Putamen (tissue), 1 donor: ENCODE results near the gene F2R.
"Not testable (repeated sequence)": the region's sequence is repeated elsewhere in the genome, so short reads cannot be mapped to it uniquely, and the experiment has no call there.

ENCODE experiments used
- DNase-seq: peaks from one replicate; pipeline ENCODE4 v3.0.0-alpha.2; 2016; ENCODE audit warnings: low spot score

F2R gene

DNA sequence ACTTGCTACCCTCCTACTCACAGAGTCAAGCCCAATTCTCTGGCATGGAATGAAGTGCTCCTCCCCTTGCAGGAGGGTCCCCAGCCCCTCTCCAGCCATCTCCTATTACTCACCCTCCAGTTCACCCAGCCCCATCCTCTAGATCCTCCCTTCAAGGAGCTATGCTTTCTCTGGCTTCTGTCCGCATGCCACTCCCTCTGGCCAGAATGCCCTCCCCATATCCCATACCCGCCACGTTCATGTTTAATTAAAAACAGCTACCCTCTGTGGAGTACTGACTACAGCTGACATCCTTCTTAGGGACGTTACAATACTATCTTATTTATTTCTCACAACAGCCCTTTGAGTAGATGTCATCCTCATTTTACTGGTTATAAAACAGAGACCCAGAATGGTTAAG is 3.0 kb downstream of the F2R start:
- DNase-seq: no peak

DNA sequence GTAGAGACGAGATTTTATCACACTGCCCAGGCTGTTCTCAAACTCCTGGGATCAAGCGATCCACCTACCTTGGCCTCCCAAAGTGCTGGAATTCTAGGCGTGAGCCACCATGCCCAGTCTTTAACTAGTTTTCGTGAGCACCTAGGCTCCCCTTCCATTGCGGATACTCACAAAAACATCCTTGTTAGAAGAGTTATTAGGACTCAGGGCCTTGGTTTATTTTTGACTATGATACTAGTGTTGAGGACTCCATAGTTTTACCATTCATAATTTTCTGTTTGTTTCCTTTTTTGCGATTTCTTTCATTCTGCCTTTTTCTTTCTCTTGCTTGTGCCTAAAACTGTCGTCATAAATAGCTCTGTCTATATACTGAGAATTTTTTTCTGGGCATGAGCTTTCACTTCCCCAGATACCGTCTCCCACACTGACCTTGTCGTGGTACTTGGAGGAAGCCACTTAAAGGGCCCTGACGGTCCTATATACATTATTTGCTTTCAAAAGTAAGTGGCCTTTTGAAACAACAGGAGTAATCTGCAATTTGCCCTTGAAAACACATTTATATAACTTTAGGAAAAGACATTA is 5.2 kb downstream of the F2R start:
- DNase-seq: no peak

GRCh38 chr5:76723266-76723665 is 7.3 kb downstream of the F2R start:
- DNase-seq: no peak

DNA sequence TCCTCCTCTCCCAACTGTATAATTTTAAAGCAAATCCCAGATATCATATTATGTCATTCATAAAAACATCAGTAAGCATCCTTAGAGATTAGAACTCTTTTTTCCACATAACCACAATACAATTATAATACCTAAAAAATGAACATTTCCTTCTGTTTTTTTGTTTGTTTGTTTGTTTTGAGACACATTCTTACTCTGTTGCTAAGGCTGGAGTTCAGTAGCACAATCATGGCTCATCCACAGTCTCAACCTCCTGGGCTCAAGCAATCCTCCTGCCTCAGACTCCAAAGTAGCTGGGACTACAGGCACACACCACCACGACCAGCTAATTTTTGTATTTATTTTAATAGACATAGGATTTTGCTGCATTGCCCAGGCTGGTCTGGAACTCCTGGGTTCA is 8.0 kb downstream of the F2R start:
- no peak for DNase-seq

GRCh38 chr5:76724871-76725270 is 8.9 kb downstream of the F2R start:
- no peak for DNase-seq

GRCh38 chr5:76728965-76729364 is 13.0 kb downstream of the F2R start:
- no peak for DNase-seq

DNA sequence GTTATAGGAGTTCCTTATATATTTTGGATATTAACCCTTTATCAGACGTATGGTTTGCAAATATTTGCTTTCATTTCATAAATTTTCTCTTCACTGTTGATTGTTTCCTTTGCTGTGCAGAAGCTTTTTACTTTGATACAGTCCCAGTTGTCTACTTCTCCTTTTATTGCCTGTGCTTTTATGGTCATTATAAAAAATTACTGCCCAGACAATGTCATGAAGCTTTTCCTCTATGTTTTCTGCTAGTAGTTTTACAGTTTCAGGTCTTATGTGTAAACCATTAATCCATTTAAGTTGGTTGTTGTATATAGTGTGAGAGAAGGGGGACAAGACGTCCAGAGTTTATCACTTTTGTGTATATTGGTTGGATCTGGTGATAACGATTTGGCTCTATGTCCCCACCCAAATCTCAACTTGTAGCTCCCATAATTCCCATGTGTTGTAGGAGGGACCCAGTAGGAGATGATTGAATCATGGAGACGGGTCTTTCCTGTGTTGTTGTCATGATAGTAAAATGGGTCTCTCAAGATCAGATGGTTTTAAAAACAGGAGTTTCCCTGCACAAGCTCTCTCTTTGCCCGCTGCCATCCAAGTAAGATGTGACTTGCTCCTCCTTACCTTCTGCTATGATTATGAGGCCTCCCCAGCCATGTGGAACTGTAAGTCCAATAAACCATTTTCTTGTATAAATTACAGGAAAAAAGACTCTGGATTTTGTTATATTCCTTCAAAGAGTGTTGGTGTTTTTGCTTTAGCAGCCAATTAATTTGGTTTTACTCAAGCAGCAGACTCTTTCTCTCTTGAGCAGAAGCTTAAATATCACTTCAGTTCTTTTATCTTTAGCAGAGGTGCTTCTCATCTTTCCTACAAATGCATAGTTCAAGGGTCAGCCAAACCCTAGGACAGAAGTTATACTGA is 13.7 kb downstream of the F2R start:
- DNase-seq: no peak

DNA sequence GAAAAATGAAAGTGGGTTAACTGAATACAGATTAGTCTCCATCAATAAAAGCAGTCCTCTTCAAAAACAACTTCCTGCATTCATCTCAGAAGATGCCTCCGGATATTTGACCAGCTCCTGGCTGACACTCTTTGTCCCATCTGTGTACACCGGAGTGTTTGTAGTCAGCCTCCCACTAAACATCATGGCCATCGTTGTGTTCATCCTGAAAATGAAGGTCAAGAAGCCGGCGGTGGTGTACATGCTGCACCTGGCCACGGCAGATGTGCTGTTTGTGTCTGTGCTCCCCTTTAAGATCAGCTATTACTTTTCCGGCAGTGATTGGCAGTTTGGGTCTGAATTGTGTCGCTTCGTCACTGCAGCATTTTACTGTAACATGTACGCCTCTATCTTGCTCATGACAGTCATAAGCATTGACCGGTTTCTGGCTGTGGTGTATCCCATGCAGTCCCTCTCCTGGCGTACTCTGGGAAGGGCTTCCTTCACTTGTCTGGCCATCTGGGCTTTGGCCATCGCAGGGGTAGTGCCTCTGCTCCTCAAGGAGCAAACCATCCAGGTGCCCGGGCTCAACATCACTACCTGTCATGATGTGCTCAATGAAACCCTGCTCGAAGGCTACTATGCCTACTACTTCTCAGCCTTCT is 16.6 kb downstream of the F2R start:
- no peak for DNase-seq

DNA sequence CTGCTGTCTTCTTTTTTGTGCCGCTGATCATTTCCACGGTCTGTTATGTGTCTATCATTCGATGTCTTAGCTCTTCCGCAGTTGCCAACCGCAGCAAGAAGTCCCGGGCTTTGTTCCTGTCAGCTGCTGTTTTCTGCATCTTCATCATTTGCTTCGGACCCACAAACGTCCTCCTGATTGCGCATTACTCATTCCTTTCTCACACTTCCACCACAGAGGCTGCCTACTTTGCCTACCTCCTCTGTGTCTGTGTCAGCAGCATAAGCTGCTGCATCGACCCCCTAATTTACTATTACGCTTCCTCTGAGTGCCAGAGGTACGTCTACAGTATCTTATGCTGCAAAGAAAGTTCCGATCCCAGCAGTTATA is 17.1 kb downstream of the F2R start:
- DNase-seq: no peak

- no peak for DNase-seq
Observed at GRCh38 chr5:76735762-76736545, 20.0 kb downstream of the F2R start.

DNA sequence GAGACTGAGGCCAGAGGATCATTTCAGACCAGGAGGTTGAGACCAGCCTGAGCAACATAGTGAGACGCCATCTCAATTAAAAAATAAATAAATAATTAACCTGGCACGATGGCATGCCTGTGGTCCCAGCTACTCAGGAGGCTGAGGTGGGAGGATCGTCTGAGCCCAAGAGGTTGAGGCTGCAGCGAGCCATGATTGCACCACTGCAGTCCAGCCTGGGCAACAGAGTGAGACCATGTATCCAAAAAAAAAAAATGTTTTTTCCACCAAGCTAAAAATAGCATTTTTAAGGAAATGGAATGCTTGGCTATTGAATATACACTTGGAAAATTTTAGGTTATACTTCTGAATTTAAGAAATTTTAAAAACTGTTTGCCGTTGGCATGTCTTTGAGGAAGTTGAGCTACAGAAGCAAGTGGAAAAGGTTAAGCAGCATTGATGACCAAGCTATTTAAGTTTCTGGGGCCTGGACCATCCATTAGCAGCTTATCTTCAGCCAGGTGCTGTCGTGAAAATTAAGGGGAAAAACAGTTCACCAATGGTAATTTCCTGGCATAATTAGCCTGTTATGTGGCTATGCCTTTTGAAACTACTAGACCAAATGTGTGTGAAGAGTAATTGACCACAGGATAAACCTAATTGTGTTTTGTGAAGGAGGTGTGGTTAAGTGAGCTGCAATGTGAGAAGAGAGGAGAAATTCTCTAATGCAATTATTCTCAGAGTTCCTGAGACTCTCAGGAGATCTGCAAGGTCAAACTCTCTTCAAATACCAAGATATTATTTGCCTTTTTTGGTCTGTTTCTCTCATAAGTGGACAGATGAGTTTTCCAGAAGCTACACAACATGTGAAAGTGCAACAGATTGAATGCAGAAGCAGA is 21.0 kb downstream of the F2R start:
- DNase-seq: no peak

DNA sequence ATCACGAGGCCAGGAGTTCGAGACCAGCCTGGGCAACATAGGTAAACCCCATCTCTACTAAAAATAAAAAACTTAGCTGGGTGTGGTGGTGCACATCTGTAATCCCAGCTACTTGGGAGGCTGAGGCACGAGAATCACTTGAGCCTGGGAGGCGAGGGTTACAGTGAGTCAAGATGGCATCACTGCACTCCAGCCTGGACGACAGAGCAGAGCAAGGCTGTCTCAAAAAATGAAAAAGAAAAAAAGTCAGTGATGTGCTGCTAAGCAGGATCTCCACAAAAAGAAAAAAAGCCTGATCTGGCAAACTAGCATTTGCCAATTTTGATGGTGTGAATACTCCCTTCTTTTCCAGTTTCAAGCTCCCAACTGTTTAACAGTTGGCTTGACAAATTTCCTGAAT is 21.9 kb downstream of the F2R start:
- DNase-seq: no peak

GRCh38 chr5:76741506-76741905 is 25.6 kb downstream of the F2R start:
- not testable (repeated sequence) for DNase-seq

- DNase-seq: no peak
Observed at GRCh38 chr5:76742583-76742982, 26.7 kb downstream of the F2R start.

- no peak for DNase-seq
Observed at GRCh38 chr5:76744632-76745031, 28.7 kb downstream of the F2R start.

DNA sequence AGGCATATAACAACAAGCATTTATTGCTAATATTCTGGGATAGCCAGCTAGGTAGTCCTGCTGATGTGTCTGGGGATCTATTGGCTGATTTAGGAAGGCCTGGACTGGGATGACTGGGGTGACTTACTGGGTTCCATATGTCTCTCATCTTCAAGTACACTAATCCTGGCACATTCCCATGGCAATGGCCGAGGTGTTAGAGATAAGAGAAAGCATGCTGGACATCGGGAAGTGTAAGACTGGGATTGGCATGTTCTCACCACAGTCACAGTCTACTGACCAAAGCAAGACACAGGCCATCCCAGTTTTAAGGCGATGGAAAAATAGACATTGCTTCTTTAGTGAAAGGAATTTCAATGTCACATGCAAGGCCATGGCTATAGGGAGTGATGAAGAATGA is 29.7 kb downstream of the F2R start:
- DNase-seq: no peak

DNA sequence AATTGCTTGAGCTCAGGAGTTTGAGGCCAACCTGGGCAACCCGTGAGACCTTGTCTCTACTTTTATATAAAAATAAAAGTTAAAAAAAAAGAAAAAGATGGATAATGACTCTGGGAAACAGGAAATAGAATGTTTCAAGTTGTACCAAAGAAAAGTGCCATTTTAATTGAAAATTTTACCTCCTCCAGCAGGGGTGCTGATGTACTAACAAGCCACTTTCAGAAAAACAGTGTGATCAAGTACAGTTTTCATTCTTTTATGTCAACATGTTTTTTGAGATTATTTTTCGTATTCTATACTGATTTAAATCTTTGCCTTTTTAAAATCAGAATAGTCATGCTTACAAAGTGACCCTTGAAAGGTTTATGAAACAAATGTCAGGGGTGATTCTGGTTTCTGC is 30.8 kb downstream of the F2R start:
- DNase-seq: no peak

DNA sequence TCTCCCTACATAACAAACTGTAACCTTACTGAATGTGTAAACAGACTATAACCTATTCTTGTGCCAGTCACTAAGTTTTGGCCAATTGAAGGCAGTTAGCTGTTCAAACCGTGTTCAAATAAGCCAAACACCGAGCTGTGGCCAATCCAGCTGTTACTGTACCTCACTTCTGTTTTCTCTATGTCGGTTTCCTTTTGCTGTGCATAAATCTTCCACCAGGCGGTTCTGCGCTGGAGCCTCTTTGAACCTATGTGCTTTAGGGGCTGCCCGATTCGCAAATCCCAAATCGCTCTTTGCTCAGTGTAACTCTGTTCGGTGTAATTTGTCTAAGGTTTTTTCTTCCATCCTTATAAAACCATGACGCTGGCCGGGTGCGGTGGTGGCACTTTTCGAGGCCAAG is 31.8 kb downstream of the F2R start:
- DNase-seq: no peak

- no peak for DNase-seq
Observed at GRCh38 chr5:76751291-76751690, 35.4 kb downstream of the F2R start.

- DNase-seq: no peak
Observed at GRCh38 chr5:76754668-76755078, 38.7 kb downstream of the F2R start.
